ENCODE results near the gene CARNS1. TPM values are rescaled to one million over a fixed set of nuclear protein-coding genes. Genes with fewer than 3 reads are reported as not detected.

Gene CARNS1
- total and polyA plus RNA-seq, 8 donors: 0.39 to 2.2 (median 0.90) TPM

DNA sequence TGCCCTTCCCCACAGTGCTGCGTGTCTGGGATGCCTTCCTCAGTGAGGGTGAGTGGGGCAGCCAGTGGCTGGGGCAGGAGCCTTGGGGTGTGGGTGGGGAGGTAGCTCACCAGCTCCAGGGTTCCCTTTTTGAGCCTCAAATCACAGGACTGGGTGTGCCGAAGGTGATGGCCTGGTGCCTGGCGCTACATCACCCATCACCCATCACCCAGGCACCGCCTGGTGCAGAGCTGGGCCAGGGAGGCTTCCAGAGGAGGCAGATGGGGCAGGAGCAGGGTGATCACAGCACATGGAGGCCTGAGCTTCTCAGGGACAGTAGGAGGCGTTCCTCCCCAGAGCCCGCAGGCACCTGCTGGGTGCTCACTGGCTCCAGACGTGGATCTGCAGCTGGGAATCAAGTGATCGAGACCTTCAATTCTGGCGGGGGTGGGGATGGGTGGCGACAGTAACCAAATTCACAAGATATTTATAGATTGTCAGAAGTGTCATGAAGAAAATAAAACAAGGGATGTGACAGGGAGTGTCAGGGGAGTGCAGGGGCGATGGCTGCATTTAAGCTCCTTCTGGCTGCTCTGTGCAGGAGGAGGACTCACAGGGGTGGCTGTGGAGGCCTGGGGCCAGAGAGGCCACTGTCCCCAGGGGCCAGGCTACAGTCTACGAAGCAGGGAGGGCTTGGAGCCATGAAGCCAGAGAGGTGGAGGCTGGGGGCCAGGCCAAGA, 8.3 kb upstream of the CARNS1 start:
- no peaks in the 10 kb centered on the region for H3K36me3 ChIP-seq
- TF ChIP-seq, protein P1, sequence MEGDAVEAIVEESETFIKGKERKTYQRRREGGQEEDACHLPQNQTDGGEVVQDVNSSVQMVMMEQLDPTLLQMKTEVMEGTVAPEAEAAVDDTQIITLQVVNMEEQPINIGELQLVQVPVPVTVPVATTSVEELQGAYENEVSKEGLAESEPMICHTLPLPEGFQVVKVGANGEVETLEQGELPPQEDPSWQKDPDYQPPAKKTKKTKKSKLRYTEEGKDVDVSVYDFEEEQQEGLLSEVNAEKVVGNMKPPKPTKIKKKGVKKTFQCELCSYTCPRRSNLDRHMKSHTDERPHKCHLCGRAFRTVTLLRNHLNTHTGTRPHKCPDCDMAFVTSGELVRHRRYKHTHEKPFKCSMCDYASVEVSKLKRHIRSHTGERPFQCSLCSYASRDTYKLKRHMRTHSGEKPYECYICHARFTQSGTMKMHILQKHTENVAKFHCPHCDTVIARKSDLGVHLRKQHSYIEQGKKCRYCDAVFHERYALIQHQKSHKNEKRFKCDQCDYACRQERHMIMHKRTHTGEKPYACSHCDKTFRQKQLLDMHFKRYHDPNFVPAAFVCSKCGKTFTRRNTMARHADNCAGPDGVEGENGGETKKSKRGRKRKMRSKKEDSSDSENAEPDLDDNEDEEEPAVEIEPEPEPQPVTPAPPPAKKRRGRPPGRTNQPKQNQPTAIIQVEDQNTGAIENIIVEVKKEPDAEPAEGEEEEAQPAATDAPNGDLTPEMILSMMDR (IDR thresholded peaks at IDR 0.05): no peak
- no peak overlapping the region for H3K27ac ChIP-seq
- H3K27me3 ChIP-seq: no peaks in the 10 kb centered on the region
- H3K9me3 ChIP-seq: no peaks in the 10 kb centered on the region
- 32% methylated on average over 12 of the region's 12 CpGs for WGBS, 2 donors
- intact Hi-C loops (cut with DNase I): no loop called here
- no peak overlapping the region for H3K4me3 ChIP-seq
- peaks cover 0 to 3% (median 3%) of the 10 kb centered on the region in 3 donors for H3K4me1 ChIP-seq
- ATAC-seq: peak in 1 of 4 donors; percentile 2
- DNase-seq: peak in 1 of 6 donors; percentile 62
- no peak for FAIRE-seq

DNA sequence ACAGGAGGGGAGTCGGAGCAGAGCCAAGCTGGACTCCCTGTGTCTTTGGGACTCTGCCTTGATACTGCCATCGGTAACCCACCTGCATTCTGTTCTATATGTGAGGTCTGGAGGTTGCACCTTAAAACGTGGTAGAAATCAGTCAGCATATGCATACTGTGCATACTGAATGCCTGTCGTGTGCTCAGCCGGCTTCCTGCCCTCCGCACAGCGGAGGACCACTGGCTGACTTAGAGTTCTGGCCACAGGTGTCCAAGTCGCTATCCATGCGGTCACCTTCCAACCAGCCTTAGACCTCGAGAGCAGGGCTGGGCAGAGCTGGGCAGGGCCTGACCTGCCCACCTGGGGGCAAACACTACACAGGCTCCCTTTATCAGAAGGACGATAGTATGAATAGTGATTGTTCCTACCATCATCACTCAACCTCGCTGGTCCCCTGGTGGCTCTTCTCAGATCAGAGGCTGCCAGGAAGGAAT, 7.8 kb upstream of the CARNS1 start:
- Histone ChIP-seq H3K27me3 (no peaks in the 10 kb centered on the region), H3K4me3 (no peak overlapping the region), H3K36me3 (no peaks in the 10 kb centered on the region), H3K9me3 (no peaks in the 10 kb centered on the region), H3K4me1 (no peaks in the 10 kb centered on the region), H3K27ac (no peak overlapping the region)
- no peak for FAIRE-seq
- intact Hi-C loops (cut with DNase I): no loop called here
- no peak for ATAC-seq
- 42 to 49% methylated on average over 12 of the region's 12 CpGs for WGBS, 2 donors
- DNase-seq: peak in 1 of 6 donors; percentile 39
- TF ChIP-seq, protein P1 (IDR thresholded peaks at IDR 0.05): no peak

DNA sequence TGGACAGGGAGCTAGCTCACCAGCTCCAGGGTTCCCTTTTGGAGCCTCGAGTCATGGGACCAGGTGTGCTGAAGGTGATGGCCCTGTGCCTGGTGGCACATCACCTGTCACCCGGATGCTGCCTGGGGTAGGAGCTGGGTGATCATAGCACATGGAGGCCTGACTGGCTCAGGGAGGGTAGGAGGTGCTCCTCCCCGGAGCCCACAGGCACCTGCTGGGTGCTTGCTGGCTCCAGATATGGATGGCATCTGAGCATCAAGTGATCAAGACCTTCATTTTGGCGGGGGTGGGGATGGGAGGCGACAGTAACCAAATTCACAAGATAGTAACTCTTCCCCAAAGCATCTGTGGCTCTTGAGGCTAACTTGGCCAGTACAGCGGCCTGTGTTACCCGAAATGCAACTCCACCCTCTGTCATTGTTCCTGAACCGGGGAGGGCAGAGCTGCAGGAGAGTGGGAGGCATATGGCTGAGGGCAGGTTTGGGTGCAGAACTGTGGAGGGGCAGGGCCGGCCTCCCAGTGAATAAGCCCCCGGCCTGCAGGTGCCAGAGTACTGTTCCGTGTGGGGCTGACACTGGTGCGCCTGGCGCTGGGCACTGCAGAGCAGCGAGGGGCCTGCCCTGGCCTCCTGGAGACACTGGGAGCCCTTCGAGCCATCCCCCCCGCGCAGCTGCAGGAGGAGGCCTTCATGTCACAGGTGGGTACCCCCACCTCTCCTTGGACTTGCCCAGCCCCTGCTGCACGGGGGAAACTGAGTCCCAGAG, 6.9 kb upstream of the CARNS1 start:
- TF ChIP-seq, protein P1 (IDR thresholded peaks at IDR 0.05): no peak
- Histone ChIP-seq H3K9me3 (no peaks in the 10 kb centered on the region), H3K36me3 (no peaks in the 10 kb centered on the region), H3K4me3 (no peak overlapping the region), H3K27ac (no peak overlapping the region), H3K27me3 (no peaks in the 10 kb centered on the region), H3K4me1 (no peaks in the 10 kb centered on the region)
- no peak for ATAC-seq
- intact Hi-C loops (cut with DNase I): no loop called here
- WGBS, 2 donors: 60 to 71% methylated on average over 18 of the region's 18 CpGs
- peak in 1 of 6 donors; percentile 73 for DNase-seq
- no peak for FAIRE-seq

- Histone ChIP-seq H3K27ac (no peak overlapping the region), H3K9me3 (no peaks in the 10 kb centered on the region), H3K4me1 (no peaks in the 10 kb centered on the region), H3K4me3 (no peak overlapping the region), H3K36me3 (no peaks in the 10 kb centered on the region), H3K27me3 (no peaks in the 10 kb centered on the region)
- DNase-seq: peak in 1 of 6 donors; percentile 72
- intact Hi-C loops (cut with DNase I): no loop called here
- WGBS, 2 donors: 51 to 69% methylated on average over 17 to 24 of the region's 24 CpGs
- no peak for FAIRE-seq
- TF ChIP-seq, protein P1 (IDR thresholded peaks at IDR 0.05): no peak
- ATAC-seq: no peak
Measured at GRCh38 chr11:67409261-67409666, 6.2 kb upstream of the CARNS1 start.

Measured in pancreas (tissue), 10 donors.